Smooth muscle cell (in vitro differentiated cells): Measurements from ENCODE around the gene HSPA12B. TPM values are rescaled to one million over a fixed set of nuclear protein-coding genes. Genes with fewer than 3 reads are reported as not detected.
A peak's percentile ranks its signal among the peaks of the same experiment; 100 is the strongest.

ENCODE experiments used
- DNase-seq: peaks from one replicate; lab custom pipeline; 2025; ENCODE audit not compliant: unreplicated experiment; lab: John Stamatoyannopoulos, UW
- H2AFZ ChIP-seq: fragments of 200-600 bp; sonication (generic); 2 replicates; pipeline ENCODE4 v1.6.0; 2016; ENCODE audit warnings: antibody characterized with exemption, low read depth, mild to moderate bottlenecking
- H3F3A ChIP-seq: fragments of 200-600 bp; sonication (generic); 2 replicates; pipeline ENCODE4 v1.6.0; 2017; ENCODE audit warnings: antibody characterized with exemption, low read depth
- H3K27ac ChIP-seq: fragments of 200-600 bp; sonication (generic); 2 replicates; pipeline ENCODE4 v1.5.1; 2016; ENCODE audit warnings: low read depth, mild to moderate bottlenecking
- H3K27me3 ChIP-seq: fragments of 200-600 bp; sonication (generic); 2 replicates; pipeline ENCODE4 v1.6.1; 2016; ENCODE audit warnings: low read depth, mild to moderate bottlenecking
- H3K36me3 ChIP-seq: fragments of 200-600 bp; sonication (generic); 2 replicates; pipeline ENCODE4 v1.5.1; 2016; ENCODE audit warnings: low read depth
- H3K4me1 ChIP-seq: fragments of 200-600 bp; sonication (generic); 2 replicates; pipeline ENCODE4 v1.5.1; 2016; ENCODE audit warnings: low read depth
- H3K4me2 ChIP-seq: fragments of 200-600 bp; sonication (generic); 2 replicates; pipeline ENCODE4 v1.6.0; 2016; ENCODE audit warnings: mild to moderate bottlenecking
- H3K4me3 ChIP-seq: fragments of 200-600 bp; sonication (generic); 2 replicates; pipeline ENCODE4 v1.5.1; 2016; ENCODE audit warnings: mild to moderate bottlenecking
- H3K79me2 ChIP-seq: fragments of 200-600 bp; sonication (generic); 2 replicates; pipeline ENCODE4 v1.6.0; 2016; ENCODE audit warnings: low read depth, mild to moderate bottlenecking
- H3K9ac ChIP-seq: fragments of 200-600 bp; sonication (generic); 2 replicates; pipeline ENCODE4 v1.6.0; 2016; ENCODE audit warnings: low read depth
- H3K9me3 ChIP-seq: fragments of 200-600 bp; sonication (generic); replicated peaks from 2 replicates; pipeline ENCODE4 v1.5.1; 2016; ENCODE audit warnings: low read depth
- H4K20me1 ChIP-seq: fragments of 200-600 bp; sonication (generic); 2 replicates; pipeline ENCODE4 v1.6.0; 2016; ENCODE audit warnings: low read depth
- CTCF ChIP-seq: fragments of 200-600 bp; sonication (generic); IDR thresholded peaks from 2 replicates; pipeline ENCODE4 v1.5.1; 2017; ENCODE audit warnings: borderline replicate concordance, mild to moderate bottlenecking, antibody characterized with exemption; ENCODE audit not compliant: insufficient read depth, poor library complexity, severe bottlenecking
- WGBS: methylation state at CpG from one replicate; pipeline ENCODE4 v1.1.7; 2016; ENCODE audit warnings: low lambda C conversion rate; 5-methylcytosine and 5-hydroxymethylcytosine counted together
- polyA plus RNA-seq: library from polyadenylated mRNA; unstranded; fragments of >200 nt; fragmentation: Nextera tagmentation; extraction: Ambion mirVana; gene quantifications from 2 replicates; pipeline ENCODE4 v1.2.1, GENCODE V29; 2016
- total RNA-seq: library from RNA; depleted of rRNA; stranded (reverse); fragments of >200 nt; gene quantifications from 2 replicates; pipeline ENCODE4 v1.2.3, GENCODE V29; 2014

HSPA12B gene
- total and polyA plus RNA-seq, 2 experiments from 2014 or later = 0.04 to 1.0 TPM

GRCh38 chr20:3686867-3687321, 45.6 kb upstream of the HSPA12B start:
- Histone ChIP-seq H2AFZ (no peak overlapping the region), H3K27me3 (peaks cover 4% of the 10 kb centered on the region), H3K4me1 (no peaks in the 10 kb centered on the region), H3K27ac (no peak overlapping the region), H3K36me3 (no peaks in the 10 kb centered on the region), H3F3A (no peaks in the 10 kb centered on the region), H3K9ac (no peak overlapping the region), H3K9me3 (no peaks in the 10 kb centered on the region), H3K4me3 (no peak overlapping the region), H3K79me2 (no peaks in the 10 kb centered on the region), H4K20me1 (no peaks in the 10 kb centered on the region), H3K4me2 (no peak overlapping the region)
- TF ChIP-seq CTCF = no peak
- DNase-seq = no peak
- WGBS = 55% methylated on average over 9 of the region's 9 CpGs

GRCh38 chr20:3687655-3688054, 44.8 kb upstream of the HSPA12B start:
- H3K79me2 ChIP-seq = no peaks in the 10 kb centered on the region
- no peak overlapping the region for H3K27ac ChIP-seq
- H3K9me3 ChIP-seq = no peaks in the 10 kb centered on the region
- WGBS = 63% methylated on average over 2 of the region's 2 CpGs
- no peak overlapping the region for H3K4me3 ChIP-seq
- H4K20me1 ChIP-seq = no peaks in the 10 kb centered on the region
- no peaks in the 10 kb centered on the region for H3K36me3 ChIP-seq
- no peaks in the 10 kb centered on the region for H3K27me3 ChIP-seq
- H2AFZ ChIP-seq = peak overlapping the region; percentile 5
- H3K4me1 ChIP-seq = no peaks in the 10 kb centered on the region
- no peak for TF ChIP-seq CTCF
- no peak overlapping the region for H3K4me2 ChIP-seq
- no peak for DNase-seq
- no peak overlapping the region for H3K9ac ChIP-seq
- H3F3A ChIP-seq = no peaks in the 10 kb centered on the region

GRCh38 chr20:3689978-3690377, 42.5 kb upstream of the HSPA12B start:
- Histone ChIP-seq H3K79me2 (no peaks in the 10 kb centered on the region), H3K4me2 (no peak overlapping the region), H2AFZ (no peak overlapping the region), H3K4me3 (no peak overlapping the region), H3K9ac (no peak overlapping the region), H3K4me1 (no peaks in the 10 kb centered on the region), H3K9me3 (no peaks in the 10 kb centered on the region), H3K27ac (no peak overlapping the region), H3F3A (no peaks in the 10 kb centered on the region), H3K36me3 (no peaks in the 10 kb centered on the region), H3K27me3 (no peaks in the 10 kb centered on the region), H4K20me1 (no peaks in the 10 kb centered on the region)
- TF ChIP-seq CTCF = no peak
- WGBS = 91% methylated on average over 11 of the region's 11 CpGs
- DNase-seq = no peak

- no peaks in the 10 kb centered on the region for H3K27me3 ChIP-seq
- no peaks in the 10 kb centered on the region for H3K79me2 ChIP-seq
- no peak overlapping the region for H3K4me2 ChIP-seq
- H3K9me3 ChIP-seq = no peaks in the 10 kb centered on the region
- 95% methylated on average over 3 of the region's 3 CpGs for WGBS
- TF ChIP-seq CTCF = no peak
- H3K4me3 ChIP-seq = no peak overlapping the region
- no peak overlapping the region for H3K9ac ChIP-seq
- H3K36me3 ChIP-seq = no peaks in the 10 kb centered on the region
- no peak overlapping the region for H3K27ac ChIP-seq
- H3F3A ChIP-seq = no peaks in the 10 kb centered on the region
- no peaks in the 10 kb centered on the region for H3K4me1 ChIP-seq
- DNase-seq = no peak
- no peaks in the 10 kb centered on the region for H4K20me1 ChIP-seq
- H2AFZ ChIP-seq = no peak overlapping the region
Observed at GRCh38 chr20:3690413-3690812, 42.1 kb upstream of the HSPA12B start.
